Umbilical cord (tissue), 2 donors: ENCODE measurements around the gene ADCY3. TPM values are rescaled to one million over a fixed set of nuclear protein-coding genes. Genes with fewer than 3 reads are reported as not detected.
A peak's percentile ranks its signal among the peaks of the same experiment; 100 is the strongest.

Experiments
- DNase-seq: peaks from one replicate; pipeline ENCODE4 v3.0.0-alpha.2; 2015; ENCODE audit warnings: low spot score
- total RNA-seq: library from RNA; depleted of rRNA; stranded (reverse); fragments of >200 nt; gene quantifications from one replicate; pipeline ENCODE4 v1.2.3, GENCODE V29; 2014; ENCODE audit warnings: low replicate concordance; ENCODE audit not compliant: insufficient read depth

Gene ADCY3
- total RNA-seq, result 35.6 TPM

- DNase-seq, result peak; percentile 55
Observed at GRCh38 chr2:24920098-24920808, at the start of gene ADCY3. Gene ADCY3, minus strand, starts transcription at chr2:24920237. Its CDS starts 1,250 bp downstream, at chr2:24918987.

GRCh38 chr2:24969784-24970183, 49.7 kb upstream of the ADCY3 start:
- DNase-seq, result no peak

- DNase-seq, result no peak
Observed at GRCh38 chr2:24961903-24962302, 41.9 kb upstream of the ADCY3 start.

- no peak for DNase-seq
Observed at GRCh38 chr2:24959761-24960160, 39.7 kb upstream of the ADCY3 start.

- no peak for DNase-seq
Observed at GRCh38 chr2:24958411-24958935, 38.4 kb upstream of the ADCY3 start.

- no peak for DNase-seq
Observed at GRCh38 chr2:24957976-24958375, 37.9 kb upstream of the ADCY3 start.

- no peak for DNase-seq
Observed at GRCh38 chr2:24957221-24957620, 37.2 kb upstream of the ADCY3 start.

- no peak for DNase-seq
Observed at GRCh38 chr2:24955921-24956320, 35.9 kb upstream of the ADCY3 start.

GRCh38 chr2:24955232-24955631, 35.2 kb upstream of the ADCY3 start:
- no peak for DNase-seq

- DNase-seq, result no peak
Observed at GRCh38 chr2:24950102-24950501, 30.1 kb upstream of the ADCY3 start.

- DNase-seq, result no peak
Observed at GRCh38 chr2:24948506-24948905, 28.5 kb upstream of the ADCY3 start.

GRCh38 chr2:24947561-24948157, 27.6 kb upstream of the ADCY3 start:
- peak; percentile 24 for DNase-seq

GRCh38 chr2:24945907-24946306, 25.9 kb upstream of the ADCY3 start:
- DNase-seq, result no peak

GRCh38 chr2:24943427-24944053, 23.5 kb upstream of the ADCY3 start:
- DNase-seq, result no peak

- no peak for DNase-seq
Observed at GRCh38 chr2:24939353-24939752, 19.3 kb upstream of the ADCY3 start.

GRCh38 chr2:24937236-24937635, 17.2 kb upstream of the ADCY3 start:
- DNase-seq, result no peak

- no peak for DNase-seq
Observed at GRCh38 chr2:24935145-24935544, 15.1 kb upstream of the ADCY3 start.

- DNase-seq, result no peak
Observed at GRCh38 chr2:24932715-24933114, 12.7 kb upstream of the ADCY3 start.

GRCh38 chr2:24930768-24931167, 10.7 kb upstream of the ADCY3 start:
- peak; percentile 35 for DNase-seq

- no peak for DNase-seq
Observed at GRCh38 chr2:24929230-24929629, 9.2 kb upstream of the ADCY3 start.

- DNase-seq, result no peak
Observed at GRCh38 chr2:24928036-24928435, 8.0 kb upstream of the ADCY3 start.

- DNase-seq, result peak; percentile 55
Observed at GRCh38 chr2:24926602-24927252, 6.7 kb upstream of the ADCY3 start.
